Activated CD4-positive, alpha-beta T cell treated with anti-CD3 and anti-CD28 coated beads for 4 hours (primary cell): ENCODE results near the gene PDGFC.

ENCODE experiments used
- DNase-seq, 2 donors: peaks; one replicate each; pipeline ENCODE4 v3.0.0-alpha.2; 2020

The PDGFC gene, protein sequence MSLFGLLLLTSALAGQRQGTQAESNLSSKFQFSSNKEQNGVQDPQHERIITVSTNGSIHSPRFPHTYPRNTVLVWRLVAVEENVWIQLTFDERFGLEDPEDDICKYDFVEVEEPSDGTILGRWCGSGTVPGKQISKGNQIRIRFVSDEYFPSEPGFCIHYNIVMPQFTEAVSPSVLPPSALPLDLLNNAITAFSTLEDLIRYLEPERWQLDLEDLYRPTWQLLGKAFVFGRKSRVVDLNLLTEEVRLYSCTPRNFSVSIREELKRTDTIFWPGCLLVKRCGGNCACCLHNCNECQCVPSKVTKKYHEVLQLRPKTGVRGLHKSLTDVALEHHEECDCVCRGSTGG

GRCh38 chr4:156971676-156972378, at the start of gene PDGFC:
Gene PDGFC, minus strand, starts transcription at chr4:156971799. Its CDS starts 896 bp downstream, at chr4:156970903.
- no peak for DNase-seq

DNA sequence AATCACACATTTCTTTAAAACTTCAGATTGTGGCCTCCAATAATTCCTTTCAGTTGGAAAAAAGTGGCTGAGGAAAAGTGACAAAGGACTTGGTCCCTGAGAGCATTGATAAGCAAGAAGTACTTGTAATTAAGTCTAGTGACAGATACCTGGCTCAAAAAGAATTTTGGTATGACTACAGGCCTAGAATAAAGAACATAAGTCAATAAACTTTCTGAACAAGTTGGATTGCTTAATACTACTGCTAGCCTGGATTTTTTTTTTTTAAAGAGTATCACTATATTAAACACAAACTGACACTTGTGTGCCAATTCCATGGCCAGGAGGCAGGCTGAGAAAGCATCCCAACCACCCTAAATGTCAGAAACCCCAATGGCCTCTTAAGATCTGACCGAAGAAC, 49.3 kb upstream of the PDGFC start:
- no peak for DNase-seq

DNA sequence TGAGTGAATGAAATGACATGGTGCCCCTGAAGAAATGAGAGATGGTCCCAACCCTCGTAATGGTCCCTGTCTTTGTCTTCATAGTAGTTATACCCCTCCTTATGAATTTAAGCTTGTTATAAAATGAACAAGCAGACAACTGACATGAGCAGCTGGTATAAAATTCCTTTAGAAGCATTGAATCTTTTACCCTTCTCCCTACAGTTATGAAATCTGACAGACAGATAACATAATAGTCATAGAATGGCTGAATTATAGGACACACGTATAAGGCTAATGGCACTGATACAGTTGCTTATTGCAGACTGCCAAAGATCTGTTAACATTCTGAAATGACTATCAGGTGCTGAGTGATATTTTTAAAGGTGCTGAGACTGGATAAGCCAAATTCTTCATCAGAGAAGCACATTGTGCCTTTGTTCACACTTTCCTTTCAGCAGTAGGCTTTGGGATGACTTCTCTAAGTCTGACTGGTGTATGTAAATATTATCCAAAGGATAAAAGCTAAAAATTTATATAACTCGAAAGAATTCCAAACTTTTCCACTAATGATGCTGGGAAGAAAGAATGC, 47.4 kb upstream of the PDGFC start:
- no peak for DNase-seq

DNA sequence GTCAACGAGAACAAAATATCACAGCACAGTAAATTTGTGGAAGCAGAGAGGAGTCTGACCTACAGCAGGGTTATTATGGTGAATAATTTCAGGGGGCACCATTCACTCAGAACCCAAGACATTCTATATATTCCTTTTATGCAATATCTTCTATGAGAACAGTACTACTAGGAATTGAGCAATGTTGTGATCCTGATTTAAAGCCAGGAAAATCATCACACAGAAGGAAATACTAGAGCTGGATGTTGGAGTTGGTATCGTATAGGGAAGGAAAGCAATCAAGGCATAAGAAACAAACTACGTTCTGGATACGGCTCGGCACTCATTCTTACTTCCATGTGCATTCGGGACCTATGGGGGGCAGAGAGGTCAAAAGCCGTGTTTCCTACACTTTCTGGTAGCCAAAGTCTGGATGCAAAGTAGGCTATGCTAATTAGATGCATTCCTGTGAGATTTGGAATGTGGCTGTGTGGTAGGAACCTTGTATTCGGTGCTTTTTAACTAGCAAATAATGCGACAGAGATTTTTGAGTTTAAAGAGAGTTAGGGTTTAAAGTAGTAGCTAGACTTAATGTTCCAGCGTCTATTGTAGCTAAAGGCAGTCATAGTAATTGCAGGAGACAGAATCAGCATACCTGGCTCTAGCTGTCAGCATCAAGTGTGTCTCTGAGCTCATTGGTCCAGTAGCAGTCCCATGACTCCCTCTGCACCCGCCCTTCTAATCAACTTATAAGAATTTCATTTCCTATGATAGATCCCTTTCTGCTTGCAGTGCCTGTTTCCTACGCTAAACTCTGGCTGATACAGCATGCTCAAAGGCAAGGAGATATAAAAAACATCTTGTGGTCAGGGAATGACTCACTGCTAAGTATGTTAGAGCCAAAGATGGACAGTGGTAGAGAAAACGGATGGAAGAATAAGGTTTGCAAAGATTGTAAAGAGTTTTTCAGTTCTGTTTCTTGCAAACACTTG, 43.3 kb upstream of the PDGFC start:
- DNase-seq: no peak

DNA sequence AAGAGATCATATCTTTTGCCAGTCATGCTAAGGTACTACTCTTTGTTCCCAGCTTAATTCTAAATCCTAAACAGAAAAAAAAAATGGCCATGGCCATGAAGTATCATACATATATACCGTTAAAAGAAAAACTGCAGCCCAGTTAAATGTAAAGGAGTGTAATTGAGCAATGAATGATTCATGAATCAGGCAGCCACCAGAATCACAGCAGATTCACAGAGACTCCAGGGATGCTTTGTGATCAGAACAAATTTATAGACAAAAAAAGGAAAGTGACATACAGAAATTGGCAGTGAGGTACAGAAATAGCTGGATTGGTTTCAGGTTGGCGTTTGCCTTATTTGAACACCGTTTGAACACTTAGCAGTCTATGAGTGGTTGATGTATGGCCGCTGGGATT, 42.1 kb upstream of the PDGFC start:
- no peak for DNase-seq

- no peak for DNase-seq
Observed at GRCh38 chr4:157012781-157013180, 41.2 kb upstream of the PDGFC start.

GRCh38 chr4:157012296-157012695, 40.7 kb upstream of the PDGFC start:
- no peak for DNase-seq

GRCh38 chr4:157010630-157011029, 39.0 kb upstream of the PDGFC start:
- no peak for DNase-seq

GRCh38 chr4:157005831-157006230, 34.2 kb upstream of the PDGFC start:
- DNase-seq: no peak

GRCh38 chr4:157005193-157005592, 33.6 kb upstream of the PDGFC start:
- no peak for DNase-seq

DNA sequence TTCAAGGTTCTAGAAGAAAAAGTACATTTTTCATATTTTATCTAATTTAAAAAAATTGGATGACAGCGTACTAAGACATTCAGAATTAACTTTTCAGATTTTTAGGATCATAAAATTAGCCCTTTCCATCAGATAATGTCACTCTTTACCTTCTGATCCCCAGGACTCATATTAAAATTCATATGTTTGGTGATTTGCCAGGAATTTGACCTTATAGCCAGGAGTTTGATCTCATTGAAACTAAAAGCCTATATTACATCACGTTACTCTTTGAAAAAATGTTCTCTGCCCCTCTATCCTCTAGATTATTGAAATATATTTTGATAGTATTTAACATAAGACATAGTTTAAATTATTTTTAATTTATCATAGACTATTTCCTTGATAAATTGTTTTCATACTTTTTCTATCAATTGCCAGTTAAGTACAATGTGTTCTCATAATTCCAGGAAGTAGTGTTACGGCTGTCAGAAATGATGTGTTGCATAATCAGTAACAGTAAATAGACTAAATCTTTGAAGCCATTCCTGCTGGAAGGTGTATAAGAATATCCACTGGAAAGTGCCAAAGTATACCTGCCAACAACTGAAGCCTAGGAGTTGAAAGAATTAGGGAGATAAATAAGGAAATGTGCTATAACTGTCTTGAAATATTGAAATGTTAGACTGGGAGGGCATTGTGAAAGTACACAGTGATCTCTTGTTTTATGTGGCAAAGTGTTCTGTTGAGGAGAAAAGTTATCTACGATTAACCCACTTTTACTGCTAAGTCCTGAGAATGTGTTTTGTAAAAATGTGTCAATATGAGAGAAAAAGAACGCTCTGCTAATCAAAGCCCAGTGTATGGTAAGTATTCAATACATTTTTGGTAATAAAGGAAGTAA, 32.9 kb upstream of the PDGFC start:
- no peak for DNase-seq

- no peak for DNase-seq
Observed at GRCh38 chr4:156999175-156999517, 27.5 kb upstream of the PDGFC start.

DNA sequence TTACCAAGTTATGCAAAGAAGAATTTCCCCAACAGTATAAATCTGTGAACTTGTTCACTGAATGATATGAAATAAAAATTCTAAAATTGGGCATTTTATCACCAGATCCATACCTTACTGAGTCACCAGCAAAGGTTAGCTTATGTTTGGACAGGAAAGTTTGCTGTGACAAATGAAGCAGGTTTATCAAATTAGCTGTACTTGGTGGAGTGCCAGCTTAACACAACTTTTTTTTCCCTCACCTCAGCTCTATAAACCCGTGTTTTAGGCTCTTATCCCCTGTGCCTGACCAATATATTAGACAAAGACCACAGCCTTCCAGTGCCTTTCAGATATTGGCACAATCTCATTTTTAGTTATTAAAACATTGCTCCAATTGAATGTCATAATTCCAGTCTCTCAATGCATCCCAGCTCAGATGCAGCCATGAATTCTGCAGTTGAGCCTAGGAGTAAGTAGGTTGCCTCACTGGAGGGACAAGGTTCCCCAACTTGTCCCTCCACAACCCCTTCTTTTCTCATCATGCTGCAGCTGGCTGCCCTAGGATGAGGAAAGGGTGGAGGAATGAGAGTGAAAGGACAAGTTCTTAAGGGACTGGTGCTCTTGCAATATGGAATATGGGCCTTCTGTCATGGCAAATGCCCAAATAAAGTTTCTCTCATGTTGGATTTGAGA, 27.0 kb upstream of the PDGFC start:
- no peak for DNase-seq

DNA sequence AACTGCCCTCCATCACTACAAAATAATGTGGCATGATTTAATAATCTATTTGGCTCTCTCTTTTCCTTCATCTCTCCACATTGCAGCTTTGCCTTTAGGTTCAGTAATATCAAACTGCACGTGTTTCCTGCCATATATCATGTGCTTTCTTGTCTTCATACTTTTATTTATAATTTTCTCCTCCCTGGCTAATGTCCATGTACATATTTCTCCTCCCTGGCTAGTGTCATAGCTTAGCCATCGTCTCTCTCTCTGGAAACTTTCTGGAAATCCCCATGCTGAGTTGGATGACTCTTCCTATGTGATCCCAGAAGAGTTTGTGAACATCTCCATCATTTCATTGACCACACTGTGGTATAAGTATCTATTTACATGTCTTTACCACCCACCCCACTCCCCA, 21.3 kb upstream of the PDGFC start:
- DNase-seq: no peak

- DNase-seq: no peak
Observed at GRCh38 chr4:156991161-156991560, 19.6 kb upstream of the PDGFC start.

- DNase-seq: no peak
Observed at GRCh38 chr4:156983366-156983765, 11.8 kb upstream of the PDGFC start.

- DNase-seq: no peak
Observed at GRCh38 chr4:156981262-156981769, 9.7 kb upstream of the PDGFC start.

DNA sequence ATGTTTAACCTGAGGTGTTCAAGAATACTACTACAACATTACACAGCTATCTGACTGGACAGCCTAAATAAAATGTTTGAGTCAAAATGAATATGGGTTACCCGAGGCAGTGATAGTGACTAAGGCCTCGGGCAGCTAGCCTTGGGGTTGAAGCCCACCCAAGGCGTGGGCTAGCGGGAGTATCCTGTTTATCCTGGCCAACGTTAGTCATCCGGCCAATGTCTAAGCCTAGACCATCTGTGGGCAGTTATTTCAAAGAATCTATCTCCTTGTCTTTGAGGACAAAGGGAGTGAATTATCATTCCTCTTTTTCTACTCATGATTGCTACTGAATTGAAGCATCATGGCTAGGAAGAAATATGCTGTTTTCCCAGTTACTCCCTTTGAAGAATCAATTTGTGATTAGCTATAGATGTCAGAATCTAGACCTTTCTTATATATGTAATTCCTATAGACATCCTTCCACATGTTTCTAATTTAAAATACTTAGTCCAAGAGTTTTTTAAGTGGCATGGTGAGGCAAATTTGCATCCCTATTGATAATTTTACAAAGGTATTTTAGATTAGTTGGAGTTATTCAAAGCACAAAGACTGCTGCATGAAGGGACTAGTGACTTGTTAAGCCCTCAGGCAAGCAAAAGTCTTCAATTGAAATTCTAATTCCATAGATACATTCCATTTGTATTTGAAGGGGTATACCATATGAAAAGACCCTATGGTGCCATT, 6.0 kb upstream of the PDGFC start:
- no peak for DNase-seq

DNA sequence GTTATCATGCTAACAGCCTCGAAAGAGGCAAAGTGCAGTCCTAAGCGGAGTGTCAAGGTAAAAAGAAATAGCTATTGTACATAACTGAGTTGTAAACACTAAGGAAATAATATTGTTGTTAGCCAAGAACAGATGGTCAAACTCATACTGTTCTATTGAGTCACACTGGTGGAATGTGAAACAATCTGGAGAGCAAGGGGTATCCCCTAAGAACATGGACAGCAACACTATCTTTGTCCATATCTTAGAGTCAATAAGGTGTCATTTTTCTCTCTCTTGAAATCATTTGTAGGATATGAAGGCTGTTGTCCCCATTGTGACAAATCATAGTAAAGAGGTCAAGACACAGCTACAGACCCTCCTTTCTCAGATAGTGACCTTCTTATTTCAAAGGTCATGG, 4.5 kb upstream of the PDGFC start:
- no peak for DNase-seq

DNA sequence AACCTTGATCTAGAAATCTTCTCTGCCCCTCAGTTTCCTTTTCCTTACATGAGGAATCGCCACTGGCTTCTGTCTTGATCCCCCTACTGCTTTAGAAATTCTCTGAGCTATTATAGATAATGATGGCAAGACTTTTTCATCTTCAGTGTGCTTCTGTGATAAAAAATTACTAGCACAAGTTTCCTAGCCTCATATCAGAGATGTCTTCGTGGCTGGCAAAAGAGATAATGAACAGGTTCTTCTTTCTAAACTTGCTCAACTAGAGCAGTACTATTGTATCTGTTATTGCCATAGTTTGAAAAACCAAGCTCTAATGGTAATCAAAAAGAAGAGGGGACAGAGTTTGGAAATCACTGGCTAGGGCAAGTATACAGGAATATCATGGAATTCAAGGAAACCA, 4.1 kb upstream of the PDGFC start:
- DNase-seq: no peak

DNA sequence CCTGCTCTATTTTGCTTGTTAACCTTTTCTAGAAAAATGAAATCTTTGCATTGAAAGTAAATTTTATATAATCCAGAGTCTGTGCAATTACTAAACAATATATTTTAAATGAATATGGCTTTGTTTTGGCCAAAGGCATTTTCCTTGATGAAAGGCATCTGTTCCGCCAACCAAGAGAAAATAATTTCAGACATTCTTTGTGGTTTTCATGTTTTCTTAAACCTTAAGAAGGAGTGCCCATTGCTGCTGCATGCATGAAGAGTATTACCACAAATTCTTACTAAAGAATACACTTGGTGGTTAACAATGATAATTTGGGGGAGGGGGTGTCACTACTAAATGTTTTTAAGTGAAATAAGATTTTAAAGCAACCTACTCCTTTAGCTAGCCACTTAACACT, 2.7 kb upstream of the PDGFC start:
- DNase-seq: no peak
